ENCODE data around the gene SNAPC2. TPM values are rescaled to one million over a fixed set of nuclear protein-coding genes. Genes with fewer than 3 reads are reported as not detected.

Gene SNAPC2
- total RNA-seq, 2 experiments from 2014 or later: 18.7 to 20.2 TPM

- H3K36me3 Mint-ChIP-seq: peaks cover 3% of the 10 kb centered on the region
- H3K27me3 Mint-ChIP-seq: peaks cover 10% of the 10 kb centered on the region
- H3K27ac Mint-ChIP-seq: peak overlapping the region; percentile 84
- intact Hi-C loops (cut with micrococcal nuclease): loop anchor here (5.0 kb wide), 1 partner anchor 284 kb away; the partner anchor contains the start of gene STXBP2
- ChIA-PET CTCF (interaction anchor here (0.9 to 3.5 kb wide), 8 partner anchors 8 to 353 kb away, joined by 3 to 28 read pairs (median 7); partner anchors contain the start of genes MAP2K7 and TIMM44), POLR2A (interaction anchor here (1.7 kb wide), 1 partner anchor 23 kb away, joined by 7 read pairs; the partner anchor contains the start of gene TIMM44)
- H3K9me3 Mint-ChIP-seq: no peaks in the 10 kb centered on the region
- peak overlapping the region; percentile 83 for H3K4me3 Mint-ChIP-seq
- no peak for DNase-seq
- peaks cover 32% of the 10 kb centered on the region for H3K4me1 Mint-ChIP-seq (ENCODE audit: low read depth)
Measured at GRCh38 chr19:7921302-7921966, 1.3 kb downstream of the SNAPC2 start.

- ChIA-PET CTCF (interaction anchor here (0.7 to 3.5 kb wide), 5 partner anchors 18 to 53 kb away, joined by 3 to 28 read pairs (median 4); partner anchors contain the start of genes MAP2K7 and TIMM44), POLR2A (interaction anchor here (1.7 kb wide), 1 partner anchor 22 kb away, joined by 7 read pairs; the partner anchor contains the start of gene TIMM44)
- H3K4me1 Mint-ChIP-seq (ENCODE audit: low read depth): peaks cover 30% of the 10 kb centered on the region
- no peak for DNase-seq
- no peak overlapping the region for H3K27ac Mint-ChIP-seq
- H3K9me3 Mint-ChIP-seq: no peaks in the 10 kb centered on the region
- intact Hi-C loops (cut with micrococcal nuclease): loop anchor here (5.0 kb wide), 1 partner anchor 285 kb away; the partner anchor contains the start of gene STXBP2
- H3K27me3 Mint-ChIP-seq: peaks cover 6% of the 10 kb centered on the region
- no peak overlapping the region for H3K4me3 Mint-ChIP-seq
- H3K36me3 Mint-ChIP-seq: peaks cover 3% of the 10 kb centered on the region
Measured at GRCh38 chr19:7921967-7922835, 2.1 kb downstream of the SNAPC2 start.

- intact Hi-C loops (cut with micrococcal nuclease): loop anchor here (5.0 kb wide), 1 partner anchor 286 kb away; the partner anchor contains the start of gene STXBP2
- ChIA-PET POLR2A (no interaction called here), CTCF (interaction anchor here (0.7 to 1.4 kb wide), 3 partner anchors 19 to 69 kb away, joined by 3 to 5 read pairs (median 4); partner anchors contain the start of gene MAP2K7)
- H3K27ac Mint-ChIP-seq: no peak overlapping the region
- no peak overlapping the region for H3K4me3 Mint-ChIP-seq
- H3K27me3 Mint-ChIP-seq: peaks cover 6% of the 10 kb centered on the region
- H3K4me1 Mint-ChIP-seq (ENCODE audit: low read depth): peaks cover 30% of the 10 kb centered on the region
- no peak for DNase-seq
- peaks cover 3% of the 10 kb centered on the region for H3K36me3 Mint-ChIP-seq
- no peaks in the 10 kb centered on the region for H3K9me3 Mint-ChIP-seq
Measured at GRCh38 chr19:7922836-7923195, 2.7 kb downstream of the SNAPC2 start.

- H3K36me3 Mint-ChIP-seq: peaks cover 3% of the 10 kb centered on the region
- peaks cover 30% of the 10 kb centered on the region for H3K4me1 Mint-ChIP-seq (ENCODE audit: low read depth)
- H3K9me3 Mint-ChIP-seq: no peaks in the 10 kb centered on the region
- peaks cover 3% of the 10 kb centered on the region for H3K27me3 Mint-ChIP-seq
- H3K27ac Mint-ChIP-seq: no peak overlapping the region
- intact Hi-C loops (cut with micrococcal nuclease): loop anchor here (5.0 kb wide), 1 partner anchor 286 kb away; the partner anchor contains the start of gene STXBP2
- DNase-seq: no peak
- CTCF ChIA-PET: interaction anchor here (0.7 to 1.4 kb wide), 3 partner anchors 20 to 69 kb away, joined by 3 to 5 read pairs (median 4); partner anchors contain the start of gene MAP2K7
- H3K4me3 Mint-ChIP-seq: no peak overlapping the region
- POLR2A ChIA-PET: interaction anchor here (0.6 kb wide), 1 partner anchor 65 kb away, joined by 3 read pairs; no protein-coding TSS in a partner anchor
Measured at GRCh38 chr19:7923295-7924191, 3.4 kb downstream of the SNAPC2 start.

GRCh38 chr19:7924241-7924640 lies 4.1 kb downstream of the SNAPC2 start:
- intact Hi-C loops (cut with micrococcal nuclease): loop anchor here (5.0 kb wide), 1 partner anchor 287 kb away; the partner anchor contains the start of gene STXBP2
- H3K27me3 Mint-ChIP-seq: peaks cover 3% of the 10 kb centered on the region
- no peak overlapping the region for H3K27ac Mint-ChIP-seq
- CTCF ChIA-PET: interaction anchor here (0.7 to 1.4 kb wide), 2 partner anchors 55 to 70 kb away, joined by 3 to 5 read pairs; no protein-coding TSS in a partner anchor
- H3K4me3 Mint-ChIP-seq: no peak overlapping the region
- H3K36me3 Mint-ChIP-seq: peaks cover 5% of the 10 kb centered on the region
- POLR2A ChIA-PET: interaction anchor here (0.6 kb wide), 1 partner anchor 65 kb away, joined by 3 read pairs; no protein-coding TSS in a partner anchor
- peaks cover 36% of the 10 kb centered on the region for H3K4me1 Mint-ChIP-seq (ENCODE audit: low read depth)
- no peak for DNase-seq
- no peaks in the 10 kb centered on the region for H3K9me3 Mint-ChIP-seq

GRCh38 chr19:7924651-7925170 lies 4.6 kb downstream of the SNAPC2 start:
- ChIA-PET CTCF (interaction anchor here (0.7 kb wide), 1 partner anchor 55 kb away, joined by 3 read pairs; no protein-coding TSS in a partner anchor), POLR2A (interaction anchor here (0.6 kb wide), 1 partner anchor 66 kb away, joined by 3 read pairs; no protein-coding TSS in a partner anchor)
- Mint-ChIP-seq H3K36me3 (peaks cover 5% of the 10 kb centered on the region), H3K9me3 (no peaks in the 10 kb centered on the region), H3K4me3 (no peak overlapping the region), H3K4me1 (ENCODE audit: low read depth) (peaks cover 34% of the 10 kb centered on the region), H3K27ac (no peak overlapping the region), H3K27me3 (peaks cover 2% of the 10 kb centered on the region)
- no peak for DNase-seq
- intact Hi-C loops (cut with micrococcal nuclease): loop anchor here (5.0 kb wide), 1 partner anchor 287 kb away; the partner anchor contains the start of gene STXBP2

- intact Hi-C loops (cut with micrococcal nuclease): no loop called here
- H3K27me3 Mint-ChIP-seq: no peaks in the 10 kb centered on the region
- DNase-seq: peak; percentile 85
- ChIA-PET CTCF (no interaction called here), POLR2A (no interaction called here)
- no peak overlapping the region for H3K27ac Mint-ChIP-seq
- H3K36me3 Mint-ChIP-seq: peaks cover 5% of the 10 kb centered on the region
- peaks cover 30% of the 10 kb centered on the region for H3K4me1 Mint-ChIP-seq (ENCODE audit: low read depth)
- no peaks in the 10 kb centered on the region for H3K9me3 Mint-ChIP-seq
- H3K4me3 Mint-ChIP-seq: peak overlapping the region; percentile 59
Measured at GRCh38 chr19:7925171-7925851, 5.2 kb downstream of the SNAPC2 start.

- POLR2A ChIA-PET: interaction anchor here (1.1 kb wide), 1 partner anchor 18 kb away, joined by 3 read pairs; no protein-coding TSS in a partner anchor
- peak; percentile 80 for DNase-seq
- Mint-ChIP-seq H3K27me3 (no peaks in the 10 kb centered on the region), H3K9me3 (no peaks in the 10 kb centered on the region), H3K4me3 (peak within 1 kb of the TSS; percentile 59), H3K36me3 (peaks cover 10% of the 10 kb centered on the region), H3K27ac (no peak within 1 kb of the TSS), H3K4me1 (ENCODE audit: low read depth) (peaks cover 26% of the 10 kb centered on the region)
- CTCF ChIA-PET: no interaction called here
- intact Hi-C loops (cut with micrococcal nuclease): no loop called here
Measured at GRCh38 chr19:7926021-7926726, 6.0 kb downstream of the SNAPC2 start, which contains the start of gene CTXN1. TSS of gene CTXN1 (minus strand) at chr19:7926135. CDS start at chr19:7925538, 597 bp downstream.

GRCh38 chr19:7926727-7927604 lies 6.8 kb downstream of the SNAPC2 start:
- Mint-ChIP-seq H3K27ac (no peak overlapping the region), H3K4me3 (peak overlapping the region; percentile 43), H3K4me1 (ENCODE audit: low read depth) (peaks cover 22% of the 10 kb centered on the region), H3K36me3 (peaks cover 10% of the 10 kb centered on the region), H3K9me3 (no peaks in the 10 kb centered on the region), H3K27me3 (no peaks in the 10 kb centered on the region)
- ChIA-PET CTCF (interaction anchor here (1.2 kb wide), 2 partner anchors 15 to 17 kb away, joined by 4 read pairs; no protein-coding TSS in a partner anchor), POLR2A (interaction anchor here (1.1 kb wide), 1 partner anchor 17 kb away, joined by 3 read pairs; no protein-coding TSS in a partner anchor)
- intact Hi-C loops (cut with micrococcal nuclease): no loop called here
- DNase-seq: no peak

Measured in activated CD4-positive, alpha-beta memory T cell treated with anti-CD3 and anti-CD28 coated beads for 36 hours (primary cell).